Fibroblast of lung (primary cell): Measurements from ENCODE around the gene OPN3. TPM values are rescaled to one million over a fixed set of nuclear protein-coding genes. Genes with fewer than 3 reads are reported as not detected.

Experiments used
- DNase-seq, 2 donors: peaks; one replicate each; pipeline versions ENCODE4 v3.0.0 to v3.0.0-alpha.2; 2010; ENCODE audit warnings: low read depth in 2 of 2
- H2AFZ ChIP-seq: 2 replicates; pipeline ENCODE4 v1.5.1; 2012; ENCODE audit warnings: low read length, control low read depth, inconsistent platforms
- H3K27ac ChIP-seq: 2 replicates; pipeline ENCODE4 v1.5.1; 2011; ENCODE audit warnings: low read length, control low read depth; ENCODE audit not compliant: insufficient read depth
- H3K27me3 ChIP-seq: 2 replicates; pipeline ENCODE4 v1.5.1; 2011; ENCODE audit warnings: mild to moderate bottlenecking, low read length; ENCODE audit not compliant: control insufficient read depth, insufficient read depth
- H3K36me3 ChIP-seq: 2 replicates; pipeline ENCODE4 v1.5.1; 2011; ENCODE audit warnings: low read length; ENCODE audit not compliant: control insufficient read depth, insufficient read depth
- H3K4me1 ChIP-seq: 2 replicates; pipeline ENCODE4 v1.5.1; 2011; ENCODE audit warnings: low read length; ENCODE audit not compliant: control insufficient read depth, insufficient read depth; ENCODE audit errors: extremely low read depth
- H3K4me2 ChIP-seq: 2 replicates; pipeline ENCODE4 v1.5.1; 2011; ENCODE audit warnings: low read length, control low read depth; ENCODE audit not compliant: insufficient read depth; ENCODE audit errors: extremely low read depth
- H3K4me3 ChIP-seq, 4 experiments: fragments of 200-600 bp in 1 of 4; sonication (generic) in 1 of 4; replicated peaks in 1 of 4; 2 replicates each; pipeline ENCODE4 v1.5.1; 2011 to 2016; ENCODE audit warnings: low read length in 4 of 4, low read depth in 3 of 4, mild to moderate bottlenecking in 3 of 4, control low read depth in 2 of 4, inconsistent platforms in 1 of 4, mixed read lengths in 1 of 4; ENCODE audit not compliant: insufficient read depth in 1 of 4; ENCODE audit errors: control extremely low read depth in 1 of 4
- H3K79me2 ChIP-seq: 2 replicates; pipeline ENCODE4 v1.5.1; 2012; ENCODE audit warnings: mild to moderate bottlenecking, low read length, inconsistent platforms; ENCODE audit not compliant: control insufficient read depth, insufficient read depth
- H3K9ac ChIP-seq: 2 replicates; pipeline ENCODE4 v1.5.1; 2011; ENCODE audit warnings: mild to moderate bottlenecking, low read length, control low read depth; ENCODE audit not compliant: insufficient read depth
- H3K9me3 ChIP-seq: 2 replicates; pipeline ENCODE4 v1.5.1; 2012; ENCODE audit warnings: low read depth, low read length; ENCODE audit not compliant: control insufficient read depth, insufficient read depth
- H4K20me1 ChIP-seq: 2 replicates; pipeline ENCODE4 v1.5.1; 2011; ENCODE audit warnings: low read length; ENCODE audit not compliant: control insufficient read depth, insufficient read depth; ENCODE audit errors: extremely low read depth
- CTCF ChIP-seq, 2 donors: IDR thresholded peaks in 1 of 2; conservative IDR thresholded peaks in 1 of 2; 1 replicate in 1 of 2; 2 replicates in 1 of 2; pipeline ENCODE4 v1.5.1; 2011 to 2012; ENCODE audit warnings: low read length in 2 of 2, control low read depth in 1 of 2, inconsistent platforms in 1 of 2, low read depth in 1 of 2, mild to moderate bottlenecking in 1 of 2
- EZH2 ChIP-seq: IDR thresholded peaks from 2 replicates; pipeline ENCODE4 v1.5.1; 2012; ENCODE audit warnings: low read length, control low read depth, mild to moderate bottlenecking; ENCODE audit errors: missing control alignments
- polyA plus RNA-seq, 2 donors: library from polyadenylated mRNA; depleted of rRNA in 1 of 2; stranded (reverse) in 1 of 2; unstranded in 1 of 2; fragments of >200 nt; gene quantifications; 2 replicates each; pipeline ENCODE4 v1.2.1, GENCODE V29; 2011 to 2012; ENCODE audit warnings: missing spikeins in 1 of 2
- total RNA-seq: library from RNA; depleted of rRNA; stranded (reverse); fragments of >200 nt; gene quantifications from 2 replicates; pipeline ENCODE4 v1.2.1, GENCODE V29; 2014

The OPN3 gene
- total and polyA plus RNA-seq, 2 donors (not counting 1 experiment from before 2014, with no cell fraction given) = 32.5 to 58.9 TPM

DNA sequence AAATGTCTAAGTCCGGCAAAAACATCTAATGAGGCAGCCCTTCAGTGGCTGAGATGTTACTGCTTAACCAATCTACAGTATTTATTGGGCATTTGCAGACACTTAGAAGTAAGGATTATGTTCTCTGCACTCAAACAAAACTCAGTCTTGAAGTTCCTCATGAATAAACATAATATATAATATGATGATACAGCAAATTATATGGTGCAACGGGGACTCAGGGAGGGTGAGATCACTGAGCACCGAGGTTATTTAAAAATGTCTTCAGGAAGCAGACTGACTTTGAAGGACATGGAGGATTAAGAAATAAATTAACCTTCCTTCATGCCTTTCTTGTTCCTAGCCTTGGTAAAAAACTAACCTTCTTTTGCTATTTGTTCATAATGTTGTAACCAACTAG, 39.8 kb upstream of the OPN3 start:
- no peak overlapping the region for H3K9ac ChIP-seq
- no peaks in the 10 kb centered on the region for H3K79me2 ChIP-seq
- no peak for DNase-seq
- H3K27me3 ChIP-seq = no peaks in the 10 kb centered on the region
- no peak overlapping the region for H2AFZ ChIP-seq
- no peak overlapping the region for H3K27ac ChIP-seq
- H3K9me3 ChIP-seq = no peaks in the 10 kb centered on the region
- H3K4me3 ChIP-seq = no peak overlapping the region
- no peak for TF ChIP-seq CTCF (conservative IDR thresholded peaks at IDR 0.05 in 1 of 2, IDR thresholded peaks at IDR 0.05 in 1 of 2; ENCODE audit: low read depth in 1 of 2, low read length in 2 of 2)
- TF ChIP-seq EZH2 = no peak
- H3K4me1 ChIP-seq = no peaks in the 10 kb centered on the region
- no peak overlapping the region for H3K4me2 ChIP-seq
- H4K20me1 ChIP-seq = no peaks in the 10 kb centered on the region
- H3K36me3 ChIP-seq = no peaks in the 10 kb centered on the region

DNA sequence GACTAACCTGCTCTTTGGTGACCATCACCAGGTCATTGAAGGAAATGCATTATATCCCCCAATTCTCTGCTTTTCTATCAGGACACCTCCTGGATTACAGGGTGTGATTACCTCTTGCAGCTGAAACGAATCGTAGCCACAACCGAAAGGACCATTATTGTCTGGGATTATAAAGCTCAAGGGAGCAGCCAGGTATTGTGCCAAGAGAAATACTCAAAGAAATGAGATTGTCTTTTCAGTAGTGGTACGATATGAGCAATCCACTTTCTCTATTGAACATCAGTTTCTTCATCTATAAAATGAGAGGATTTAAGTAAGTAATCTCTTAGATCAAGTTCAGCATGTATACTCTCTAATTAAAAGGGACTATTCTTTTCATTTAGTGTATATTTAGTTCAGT, 39.2 kb upstream of the OPN3 start:
- Histone ChIP-seq H3K4me3 (no peak overlapping the region), H3K9me3 (no peaks in the 10 kb centered on the region), H2AFZ (no peak overlapping the region), H4K20me1 (no peaks in the 10 kb centered on the region), H3K4me2 (no peak overlapping the region), H3K79me2 (no peaks in the 10 kb centered on the region), H3K9ac (no peak overlapping the region), H3K36me3 (no peaks in the 10 kb centered on the region), H3K27me3 (no peaks in the 10 kb centered on the region), H3K27ac (no peak overlapping the region), H3K4me1 (no peaks in the 10 kb centered on the region)
- TF ChIP-seq CTCF (conservative IDR thresholded peaks at IDR 0.05 in 1 of 2, IDR thresholded peaks at IDR 0.05 in 1 of 2; ENCODE audit: low read depth in 1 of 2, low read length in 2 of 2) (no peak), EZH2 (no peak)
- DNase-seq = no peak

GRCh38 chr1:241678536-241678935, 38.4 kb upstream of the OPN3 start:
- no peaks in the 10 kb centered on the region for H3K27me3 ChIP-seq
- no peaks in the 10 kb centered on the region for H3K79me2 ChIP-seq
- no peak overlapping the region for H3K9ac ChIP-seq
- no peaks in the 10 kb centered on the region for H3K4me1 ChIP-seq
- no peak overlapping the region for H3K4me2 ChIP-seq
- H3K9me3 ChIP-seq = no peaks in the 10 kb centered on the region
- TF ChIP-seq CTCF (conservative IDR thresholded peaks at IDR 0.05 in 1 of 2, IDR thresholded peaks at IDR 0.05 in 1 of 2; ENCODE audit: low read depth in 1 of 2, low read length in 2 of 2) = no peak
- no peak for TF ChIP-seq EZH2
- no peak overlapping the region for H3K27ac ChIP-seq
- H3K36me3 ChIP-seq = no peaks in the 10 kb centered on the region
- H3K4me3 ChIP-seq = no peak overlapping the region
- no peaks in the 10 kb centered on the region for H4K20me1 ChIP-seq
- no peak for DNase-seq
- H2AFZ ChIP-seq = no peak overlapping the region
